Measurements from ENCODE around the gene CTNNA3.
"Not testable (repeated sequence)": the region's sequence is repeated elsewhere in the genome, so short reads cannot be mapped to it uniquely, and the experiment has no call there.

Gene CTNNA3

GRCh38 chr10:67246066-67246555 is 449.9 kb downstream of the CTNNA3 start:
- DNase-seq (ENCODE audit: low read depth) = no peak

DNA sequence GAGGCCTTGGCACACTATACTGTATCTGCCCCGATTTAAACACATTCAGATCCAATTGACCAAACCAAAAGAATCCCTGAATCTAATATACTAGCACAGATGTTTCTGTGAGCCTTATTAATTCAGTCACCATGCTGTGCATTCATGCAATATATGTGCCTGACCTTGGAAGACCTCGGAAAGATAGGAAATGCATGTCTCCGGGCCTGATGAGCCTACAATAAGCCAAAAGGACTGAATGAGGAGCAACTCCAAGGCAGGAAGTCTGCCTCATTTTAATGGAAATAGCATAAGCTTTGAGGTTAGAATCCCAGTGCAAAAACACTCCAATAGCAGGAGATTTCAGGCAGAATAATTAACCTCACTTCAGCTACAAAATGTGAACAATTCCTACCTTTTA is 453.5 kb downstream of the CTNNA3 start:
- DNase-seq (ENCODE audit: low read depth) = no peak

GRCh38 chr10:67241451-67241850 is 454.5 kb downstream of the CTNNA3 start:
- DNase-seq (ENCODE audit: low read depth) = no peak

GRCh38 chr10:67239864-67240497 is 456.0 kb downstream of the CTNNA3 start:
- no peak for DNase-seq (ENCODE audit: low read depth)

DNA sequence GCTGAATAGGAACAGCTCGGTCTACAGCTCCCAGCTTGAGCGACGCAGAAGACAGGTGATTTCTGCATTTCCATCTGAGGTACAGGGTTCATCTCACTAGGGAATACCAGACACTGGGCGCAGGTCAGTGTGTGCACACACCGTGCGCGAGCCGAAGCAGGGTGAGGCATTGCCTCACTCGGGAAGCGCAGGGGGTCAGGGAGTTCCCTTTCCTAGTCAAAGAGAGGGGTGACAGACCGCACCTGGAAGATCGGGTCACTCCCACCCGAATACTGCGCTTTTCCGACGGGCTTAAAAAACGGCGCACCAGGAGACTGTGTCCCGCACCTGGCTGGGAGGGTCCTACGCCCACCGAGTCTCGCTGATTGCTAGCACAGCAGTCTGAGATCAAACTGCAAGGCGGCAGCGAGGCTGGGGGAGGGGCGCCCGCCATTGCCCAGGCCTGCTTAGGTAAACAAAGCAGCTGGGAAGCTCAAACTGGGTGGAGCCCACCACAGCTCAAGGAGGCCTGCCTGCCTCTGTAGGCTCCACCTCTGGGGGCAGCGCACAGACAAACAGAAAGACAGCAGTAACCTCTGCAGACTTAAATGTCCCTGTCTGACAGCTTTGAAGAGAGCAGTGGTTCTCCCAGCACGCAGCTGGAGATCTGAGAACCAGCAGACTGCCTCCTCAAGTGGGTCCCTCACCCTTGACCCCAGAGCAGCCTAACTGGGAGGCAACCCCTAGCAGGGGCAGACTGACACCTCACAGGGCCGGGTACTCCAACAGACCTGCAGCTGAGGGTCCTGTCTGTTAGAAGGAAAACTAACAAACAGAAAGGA is 465.1 kb downstream of the CTNNA3 start:
- DNase-seq (ENCODE audit: low read depth) = not testable (repeated sequence)

DNA sequence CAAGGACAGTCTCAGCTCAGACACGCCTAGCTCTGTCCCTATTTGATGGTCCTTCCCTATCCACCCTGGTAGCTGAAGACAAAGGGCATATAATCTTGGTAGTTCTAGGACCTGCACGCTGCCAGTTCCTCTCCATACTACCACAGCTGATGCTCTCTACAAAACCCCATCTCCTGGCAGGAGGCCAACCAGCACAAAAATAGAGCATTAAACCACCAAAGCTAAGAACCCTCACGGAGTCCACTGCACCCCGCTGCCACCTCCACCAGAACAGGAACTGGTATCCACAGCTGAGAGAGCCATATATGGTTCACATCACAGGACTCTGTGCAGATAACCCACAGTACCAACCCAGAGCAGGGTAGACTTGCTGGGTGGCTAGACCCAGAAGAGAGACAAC is 470.8 kb downstream of the CTNNA3 start:
- DNase-seq (ENCODE audit: low read depth) = no peak

DNA sequence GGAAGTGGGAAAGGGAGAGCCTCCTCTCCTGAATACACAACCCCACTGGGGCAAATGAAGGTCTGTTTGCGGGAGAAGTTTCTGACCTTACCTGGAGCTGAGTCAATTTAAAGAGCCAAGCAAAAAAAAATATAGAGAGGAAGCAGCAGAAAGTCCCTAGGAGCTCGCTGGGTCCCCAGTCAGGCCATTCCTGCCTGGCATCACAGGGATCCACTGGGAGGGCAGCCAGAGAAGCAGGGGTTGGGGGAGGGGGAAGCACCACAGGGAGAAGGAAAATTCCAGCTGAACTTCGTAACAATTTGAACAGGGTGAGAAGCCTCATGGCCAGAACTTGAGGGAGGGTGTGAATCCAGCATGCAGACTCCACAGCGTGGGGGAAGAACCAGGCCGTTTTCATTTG is 471.4 kb downstream of the CTNNA3 start:
- DNase-seq (ENCODE audit: low read depth) = no peak

DNA sequence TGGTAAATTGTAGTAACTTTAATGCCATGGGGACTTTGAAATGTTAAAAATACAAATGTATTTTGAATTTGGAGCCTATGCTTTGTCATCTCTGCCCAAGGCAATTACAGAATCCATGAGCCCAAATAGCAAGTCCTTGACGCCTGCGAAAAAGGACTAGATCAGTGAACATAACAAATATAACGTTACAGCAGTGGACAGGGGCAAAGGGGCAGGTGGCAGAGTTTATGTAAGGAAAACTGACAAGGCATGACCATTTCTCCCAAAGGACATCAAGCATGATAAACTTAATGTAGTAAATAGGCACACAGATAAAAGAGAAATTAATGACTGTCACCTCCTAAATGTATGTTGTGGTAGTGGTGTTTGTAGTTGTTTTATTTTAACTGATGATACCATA is 473.1 kb downstream of the CTNNA3 start:
- DNase-seq (ENCODE audit: low read depth) = no peak

DNA sequence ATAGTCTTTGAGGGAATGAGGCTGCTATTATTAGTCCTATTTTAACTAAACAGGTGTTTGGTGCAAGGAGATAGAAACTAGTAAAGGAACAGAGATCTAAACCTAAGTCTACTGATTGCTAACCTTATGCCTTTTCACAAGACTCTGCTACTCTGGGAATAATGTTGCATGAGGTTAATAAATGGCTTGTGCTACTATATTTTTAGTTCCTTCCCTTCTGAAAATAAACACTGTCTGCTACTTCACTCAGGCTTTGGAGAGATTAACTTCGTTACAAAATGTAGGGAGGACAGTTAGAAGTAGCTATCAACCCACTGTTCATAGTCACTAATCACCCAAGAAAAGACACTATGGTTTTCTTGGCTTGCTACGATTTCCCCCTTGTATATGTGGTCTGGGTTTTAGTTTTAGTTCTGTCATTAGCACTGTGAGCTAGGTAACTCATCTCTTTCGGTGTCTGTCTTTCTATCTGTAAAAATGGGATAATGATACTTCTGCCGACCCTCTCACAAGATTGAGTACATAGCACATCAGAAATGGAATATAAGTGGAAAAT is 474.0 kb downstream of the CTNNA3 start:
- no peak for DNase-seq (ENCODE audit: low read depth)

- no peak for DNase-seq (ENCODE audit: low read depth)
These were observed 484.3 kb downstream of the CTNNA3 start for GRCh38 chr10:67211680-67212079.

GRCh38 chr10:67207923-67208322 is 488.1 kb downstream of the CTNNA3 start:
- DNase-seq (ENCODE audit: low read depth) = not testable (repeated sequence)

- DNase-seq (ENCODE audit: low read depth) = no peak
These were observed 495.0 kb downstream of the CTNNA3 start for GRCh38 chr10:67200913-67201564.

DNA sequence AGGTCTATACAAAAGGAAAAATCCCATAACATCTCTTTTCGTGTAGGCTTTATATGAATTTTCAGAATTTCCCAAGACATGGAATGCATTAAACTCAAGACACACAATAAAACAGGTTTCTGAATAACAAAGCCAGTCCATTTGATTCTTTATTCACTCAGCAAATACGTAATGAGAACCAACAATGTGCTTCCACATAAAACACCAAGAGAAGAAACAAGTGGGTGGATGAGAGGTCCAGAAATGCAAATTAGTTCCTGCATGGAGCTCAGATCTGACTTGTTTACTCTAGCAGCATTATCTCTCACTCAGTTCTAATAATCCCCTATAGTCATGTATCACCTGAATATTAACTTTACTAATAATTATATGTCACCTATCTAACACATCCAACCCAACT is 520.6 kb downstream of the CTNNA3 start:
- DNase-seq (ENCODE audit: low read depth) = no peak

GRCh38 chr10:67173787-67174186 is 522.2 kb downstream of the CTNNA3 start:
- no peak for DNase-seq (ENCODE audit: low read depth)

GRCh38 chr10:67171970-67172369 is 524.0 kb downstream of the CTNNA3 start:
- no peak for DNase-seq (ENCODE audit: low read depth)

GRCh38 chr10:67156239-67156638 is 539.8 kb downstream of the CTNNA3 start:
- no peak for DNase-seq (ENCODE audit: low read depth)

DNA sequence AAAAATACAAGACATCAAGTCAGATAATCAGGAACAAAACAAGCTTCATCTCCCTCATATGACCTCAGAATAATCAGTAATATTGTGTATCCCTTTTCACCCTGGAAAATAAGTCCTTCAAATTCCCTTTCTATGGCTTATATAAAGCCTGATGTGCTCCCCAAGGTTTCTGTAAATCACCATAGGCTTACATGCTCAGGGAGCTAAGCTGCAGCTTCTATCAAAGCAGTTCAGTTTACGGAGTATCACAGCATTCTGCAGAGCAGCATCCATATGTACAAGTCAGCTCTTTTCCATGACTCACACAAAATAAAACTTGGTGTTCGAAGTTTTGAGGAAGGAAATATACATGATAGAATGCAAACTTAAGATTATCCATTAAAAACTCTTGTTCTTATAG is 544.5 kb downstream of the CTNNA3 start:
- no peak for DNase-seq (ENCODE audit: low read depth)

- no peak for DNase-seq (ENCODE audit: low read depth)
These were observed 551.5 kb downstream of the CTNNA3 start for GRCh38 chr10:67144530-67144929.

GRCh38 chr10:67141300-67141699 is 554.7 kb downstream of the CTNNA3 start:
- DNase-seq (ENCODE audit: low read depth) = no peak

- DNase-seq (ENCODE audit: low read depth) = no peak
These were observed 555.4 kb downstream of the CTNNA3 start for GRCh38 chr10:67140641-67141040.

DNA sequence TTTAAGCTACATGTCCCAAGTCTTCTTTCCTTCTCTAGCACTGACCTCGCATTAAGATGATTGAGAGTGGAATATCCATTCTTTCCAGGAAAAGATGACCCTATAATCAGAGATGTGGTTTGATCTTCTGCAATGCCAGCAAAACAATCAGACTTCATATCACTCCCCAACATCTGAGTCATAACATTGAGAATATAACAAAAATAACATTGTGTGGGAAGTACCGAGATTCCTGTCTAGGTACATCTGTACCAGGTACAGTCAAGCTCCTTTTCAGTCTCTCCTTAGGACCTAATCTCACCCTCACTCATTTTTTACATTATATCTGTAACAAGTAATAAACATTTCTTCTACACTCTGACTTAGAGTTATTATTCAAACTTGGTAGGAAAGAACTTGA is 568.6 kb downstream of the CTNNA3 start:
- DNase-seq (ENCODE audit: low read depth) = no peak

- no peak for DNase-seq (ENCODE audit: low read depth)
These were observed 576.3 kb downstream of the CTNNA3 start for GRCh38 chr10:67119651-67120050.

- no peak for DNase-seq (ENCODE audit: low read depth)
These were observed 580.0 kb downstream of the CTNNA3 start for GRCh38 chr10:67115972-67116371.
